Neural cell (in vitro differentiated cells): ENCODE results near the gene HEXD. TPM values are rescaled to one million over a fixed set of nuclear protein-coding genes. Genes with fewer than 3 reads are reported as not detected.

Source experiments
- H2AFZ ChIP-seq: fragments of 200-600, 300-800 bp; sonication (generic), shearing (Covaris generic); 2 replicates; pipeline ENCODE4 v1.6.0; 2014; ENCODE audit warnings: low read depth, mild to moderate bottlenecking, antibody characterized with exemption, low read length, moderate library complexity
- H3F3A ChIP-seq: fragments of 200-600 bp; shearing (Covaris generic); 2 replicates; pipeline ENCODE4 v1.6.1; 2016; ENCODE audit warnings: mild to moderate bottlenecking, moderate library complexity, mixed read lengths, antibody characterized with exemption, low read length; ENCODE audit not compliant: insufficient read depth, poor library complexity, severe bottlenecking
- H3K27ac ChIP-seq: fragments of 200-600, 300-800 bp; sonication (generic), shearing (Covaris generic); 2 replicates; pipeline ENCODE4 v1.5.1; 2014; ENCODE audit warnings: mild to moderate bottlenecking, low read length, moderate library complexity
- H3K27me3 ChIP-seq: fragments of 300-800, 200-600 bp; sonication (generic), shearing (Covaris generic); 2 replicates; pipeline ENCODE4 v1.6.0; 2014; ENCODE audit warnings: mild to moderate bottlenecking, low read depth, low read length, moderate library complexity; ENCODE audit not compliant: insufficient read depth
- H3K36me3 ChIP-seq: fragments of 300-800, 200-600 bp; sonication (generic), shearing (Covaris generic); 2 replicates; pipeline ENCODE4 v1.5.1; 2014; ENCODE audit warnings: mild to moderate bottlenecking, antibody characterized with exemption, low read length, moderate library complexity; ENCODE audit not compliant: insufficient read depth
- H3K4me2 ChIP-seq: fragments of 300-800, 200-600 bp; sonication (generic), shearing (Covaris generic); 2 replicates; pipeline ENCODE4 v1.6.0; 2014; ENCODE audit warnings: mild to moderate bottlenecking, low read length
- H3K4me3 ChIP-seq: fragments of 300-800, 200-600 bp; sonication (generic), shearing (Covaris generic); 2 replicates; pipeline ENCODE4 v1.5.1; 2014; ENCODE audit warnings: mild to moderate bottlenecking, low read length, moderate library complexity
- H3K79me2 ChIP-seq: fragments of 200-600 bp; shearing (Covaris generic); replicated peaks from 2 replicates; pipeline ENCODE4 v1.6.0; 2014; ENCODE audit warnings: mild to moderate bottlenecking, low read length, moderate library complexity; ENCODE audit not compliant: insufficient read depth
- H3K9ac ChIP-seq: fragments of 300-800, 200-600 bp; sonication (generic), shearing (Covaris generic); 2 replicates; pipeline ENCODE4 v1.6.1; 2016; ENCODE audit warnings: mild to moderate bottlenecking, low read length, mixed read lengths
- H3K9me2 ChIP-seq: fragments of 200-600 bp; shearing (Covaris generic); 2 replicates; pipeline ENCODE4 v1.6.1; 2016; ENCODE audit warnings: mild to moderate bottlenecking, low read length, mixed read lengths; ENCODE audit not compliant: insufficient read depth
- H3K9me3 ChIP-seq: fragments of 200-600, 300-800 bp; sonication (generic), shearing (Covaris generic); 2 replicates; pipeline ENCODE4 v1.6.1; 2016; ENCODE audit warnings: mild to moderate bottlenecking, mixed run types, low read length, moderate library complexity, mixed read lengths
- H4K20me1 ChIP-seq: fragments of 200-600 bp; shearing (Covaris generic); 2 replicates; pipeline ENCODE4 v1.6.1; 2016; ENCODE audit warnings: mild to moderate bottlenecking, mixed run types; ENCODE audit not compliant: insufficient read depth
- CTCF ChIP-seq: fragments of 450-650 bp; IDR thresholded peaks from 2 replicates; pipeline ENCODE4 v1.5.1; 2014; ENCODE audit warnings: antibody characterized with exemption, mild to moderate bottlenecking, moderate library complexity; ENCODE audit not compliant: poor library complexity, severe bottlenecking
- EP300 ChIP-seq: fragments of 450-650 bp; conservative IDR thresholded peaks from 2 replicates; pipeline ENCODE4 v1.6.1; 2014; ENCODE audit warnings: antibody characterized with exemption, mild to moderate bottlenecking, moderate library complexity; ENCODE audit not compliant: poor library complexity, severe bottlenecking
- EZH2 ChIP-seq: fragments of 200-600, 300-800 bp; shearing (Covaris generic), sonication (generic); IDR thresholded peaks from 2 replicates; pipeline ENCODE4 v1.6.1; 2014; ENCODE audit warnings: antibody characterized with exemption, low read length, borderline replicate concordance, mild to moderate bottlenecking; ENCODE audit not compliant: insufficient read depth, poor library complexity, severe bottlenecking
- MXI1 ChIP-seq: fragments of 450-650 bp; conservative IDR thresholded peaks from 2 replicates; pipeline ENCODE4 v1.6.1; 2014; ENCODE audit warnings: antibody characterized with exemption, mild to moderate bottlenecking; ENCODE audit not compliant: poor library complexity, severe bottlenecking
- POLR2AphosphoS5 ChIP-seq: IDR thresholded peaks from 2 replicates; pipeline ENCODE4 v1.6.1; 2012
- RAD21 ChIP-seq: fragments of 450-650 bp; conservative IDR thresholded peaks from 2 replicates; pipeline ENCODE4 v1.6.1; 2014; ENCODE audit warnings: antibody characterized with exemption, mild to moderate bottlenecking, moderate library complexity
- REST ChIP-seq: IDR thresholded peaks from 2 replicates; pipeline ENCODE4 v1.6.1; 2012; ENCODE audit warnings: borderline replicate concordance
- SMC3 ChIP-seq: fragments of 450-650 bp; conservative IDR thresholded peaks from 2 replicates; pipeline ENCODE4 v1.6.1; 2014; ENCODE audit warnings: antibody characterized with exemption, mild to moderate bottlenecking, moderate library complexity; ENCODE audit not compliant: poor library complexity
- TAF1 ChIP-seq: IDR thresholded peaks from 2 replicates; pipeline ENCODE4 v1.6.1; 2012; ENCODE audit warnings: low read depth
- polyA minus RNA-seq: library from RNA; depleted of rRNA, polyadenylated mRNA; stranded (reverse); fragments of >200 nt; gene quantifications from 2 replicates; pipeline ENCODE4 v1.2.3, GENCODE V29; 2014
- polyA plus RNA-seq: library from polyadenylated mRNA; depleted of rRNA; stranded (reverse); fragments of >200 nt; gene quantifications from 2 replicates; pipeline ENCODE4 v1.2.3, GENCODE V29; 2014

Gene HEXD
- polyA plus RNA-seq (72.8 and 93.2 TPM in 2 replicates), polyA minus RNA-seq (27.8 and 29.8 TPM in 2 replicates)

GRCh38 chr17:82418001-82418986, at the start of gene HEXD, which contains the start of gene OGFOD3:
HEXD (plus strand) TSS chr17:82418347; CDS start chr17:82419800, 1,453 bp downstream.
OGFOD3 (minus strand) TSS chr17:82418586; CDS start chr17:82418485, 101 bp downstream.
- H3K27ac ChIP-seq: peak within 1 kb of the TSS; percentile 81
- no peaks in the 10 kb centered on the region for H3F3A ChIP-seq

More at GRCh38 chr17:82418001-82418986, at the start of gene HEXD, which contains the start of gene OGFOD3:
- TF ChIP-seq REST: peak; percentile 65
- TF ChIP-seq MXI1: peak; percentile 94
- no peak for TF ChIP-seq TAF1
- TF ChIP-seq EP300: peak; percentile 79
- peak; percentile 79 for TF ChIP-seq POLR2AphosphoS5
- no peak for TF ChIP-seq EZH2
- TF ChIP-seq RAD21: peak; percentile 46
- peak; percentile 40 for TF ChIP-seq CTCF
- peak; percentile 59 for TF ChIP-seq SMC3
- H3K9ac ChIP-seq: peak within 1 kb of the TSS; percentile 87
- no peaks in the 10 kb centered on the region for H3K27me3 ChIP-seq
- peak within 1 kb of the TSS; percentile 47 for H2AFZ ChIP-seq
- no peaks in the 10 kb centered on the region for H4K20me1 ChIP-seq
- H3K4me3 ChIP-seq: peak within 1 kb of the TSS; percentile 91
- no peaks in the 10 kb centered on the region for H3K36me3 ChIP-seq
- no peaks in the 10 kb centered on the region for H3K9me2 ChIP-seq
- no peaks in the 10 kb centered on the region for H3K79me2 ChIP-seq
- H3K9me3 ChIP-seq: no peaks in the 10 kb centered on the region
- peak within 1 kb of the TSS; percentile 40 for H3K4me2 ChIP-seq
